RWPE2 (cell line): Measurements from ENCODE around the gene CAV1.

Source experiments
- ATAC-seq: fragments of 200-7000 bp; cut with Tn5 transposase; 3 replicates; pipeline ENCODE4 v1.9.1; 2021; ENCODE audit warnings: low read depth
- DNase-seq: peaks from one replicate; pipeline ENCODE4 v3.0.0-alpha.2; 2020; ENCODE audit warnings: low spot score
- H3K27ac ChIP-seq: fragments of 450-650 bp; 2 replicates; pipeline ENCODE4 v1.5.1; 2017; ENCODE audit warnings: mild to moderate bottlenecking; ENCODE audit not compliant: poor library complexity, severe bottlenecking
- H3K27me3 ChIP-seq: fragments of 250-450 bp; sonication (Bioruptor Pico); 2 replicates; pipeline ENCODE4 v1.5.1; 2021; ENCODE audit warnings: mild to moderate bottlenecking, moderate library complexity; ENCODE audit not compliant: insufficient read depth, poor library complexity, severe bottlenecking
- H3K36me3 ChIP-seq: fragments of 250-450 bp; sonication (Bioruptor Pico); 2 replicates; pipeline ENCODE4 v1.5.1; 2020; ENCODE audit warnings: low read depth, mild to moderate bottlenecking, moderate library complexity
- H3K4me1 ChIP-seq: fragments of 250-450 bp; sonication (Bioruptor Pico); 2 replicates; pipeline ENCODE4 v1.5.1; 2021; ENCODE audit warnings: mild to moderate bottlenecking, moderate library complexity; ENCODE audit not compliant: insufficient read depth, poor library complexity, severe bottlenecking
- H3K4me3 ChIP-seq: fragments of 250-450 bp; sonication (Bioruptor Pico); 2 replicates; pipeline ENCODE4 v1.5.1; 2021; ENCODE audit warnings: mild to moderate bottlenecking, moderate library complexity; ENCODE audit not compliant: severe bottlenecking
- H3K9me3 ChIP-seq: fragments of 250-450 bp; sonication (Bioruptor Pico); 2 replicates; pipeline ENCODE4 v1.5.1; 2021; ENCODE audit warnings: mild to moderate bottlenecking, moderate library complexity; ENCODE audit not compliant: severe bottlenecking
- CTCF ChIP-seq: fragments of 450-650 bp; IDR thresholded peaks from one replicate; pipeline ENCODE4 v1.5.1; 2017; ENCODE audit warnings: mild to moderate bottlenecking, moderate library complexity; ENCODE audit not compliant: poor library complexity, severe bottlenecking

The CAV1 gene

GRCh38 chr7:116554436-116554835 is 29.6 kb downstream of the CAV1 start:
- no peak for ATAC-seq
- H3K4me1 ChIP-seq = peaks cover 24% of the 10 kb centered on the region

DNA sequence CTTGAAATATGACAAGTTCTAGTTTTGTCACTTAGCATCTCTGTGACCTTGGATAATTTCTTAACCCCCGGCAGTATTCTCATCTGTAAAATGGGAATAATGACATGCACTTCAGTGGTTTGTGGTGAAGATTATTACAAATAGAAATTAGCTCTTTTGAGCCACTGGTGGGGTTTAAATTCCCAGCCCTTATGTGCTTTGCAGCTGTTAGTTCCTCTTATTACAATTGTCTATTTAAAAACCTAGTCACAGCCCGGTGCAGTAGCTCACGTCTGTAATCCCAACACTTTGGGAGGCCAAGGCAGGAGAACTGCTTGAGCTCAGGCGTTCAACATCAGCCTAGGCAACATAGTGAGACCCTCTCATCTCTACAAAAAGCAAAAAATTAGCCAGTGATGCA is 30.1 kb downstream of the CAV1 start:
- Histone ChIP-seq H3K27me3 (no peaks in the 10 kb centered on the region), H3K9me3 (no peaks in the 10 kb centered on the region), H3K4me1 (peaks cover 20% of the 10 kb centered on the region), H3K4me3 (no peak overlapping the region), H3K27ac (peak overlapping the region; percentile 34), H3K36me3 (peaks cover 96% of the 10 kb centered on the region)
- no peak for DNase-seq
- TF ChIP-seq CTCF = no peak
- ATAC-seq = no peak

More at GRCh38 chr7:116554436-116554835, 29.6 kb downstream of the CAV1 start:
- Histone ChIP-seq H3K27me3 (no peaks in the 10 kb centered on the region), H3K4me3 (no peak overlapping the region), H3K27ac (peak overlapping the region; percentile 34), H3K9me3 (no peaks in the 10 kb centered on the region), H3K36me3 (peaks cover 96% of the 10 kb centered on the region)
- no peak for TF ChIP-seq CTCF
- DNase-seq = no peak

DNA sequence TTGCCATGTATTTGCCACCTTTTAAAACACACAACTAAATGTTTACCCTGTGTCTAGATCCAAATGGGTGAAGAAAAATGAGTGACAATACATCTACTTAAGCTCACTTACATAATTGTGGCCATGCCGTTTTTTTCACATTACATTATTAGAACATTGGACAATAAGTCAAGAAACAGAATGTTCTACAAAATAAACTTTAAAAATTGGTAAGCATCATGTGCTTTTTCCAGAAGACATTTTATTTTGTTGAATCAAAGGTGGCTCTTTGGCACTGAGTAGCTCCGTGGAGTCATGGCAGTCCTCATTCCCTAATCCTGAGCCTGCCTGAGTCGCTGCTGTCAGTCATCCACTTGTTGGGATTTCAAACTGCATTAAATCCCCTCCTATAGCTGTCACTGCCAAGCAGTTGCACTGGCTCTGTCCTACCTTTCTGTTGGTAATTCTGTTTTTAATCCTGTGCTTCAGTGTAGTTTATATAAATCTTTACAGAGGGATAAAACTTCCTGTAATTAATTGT is 32.3 kb downstream of the CAV1 start:
- H3K4me3 ChIP-seq = no peak overlapping the region
- ATAC-seq (no peak), DNase-seq (no peak)
- TF ChIP-seq CTCF = no peak
- H3K36me3 ChIP-seq = peaks cover 85% of the 10 kb centered on the region
- no peaks in the 10 kb centered on the region for H3K27me3 ChIP-seq
- H3K9me3 ChIP-seq = no peaks in the 10 kb centered on the region
- H3K27ac ChIP-seq = peak overlapping the region; percentile 34
- H3K4me1 ChIP-seq = peaks cover 22% of the 10 kb centered on the region

DNA sequence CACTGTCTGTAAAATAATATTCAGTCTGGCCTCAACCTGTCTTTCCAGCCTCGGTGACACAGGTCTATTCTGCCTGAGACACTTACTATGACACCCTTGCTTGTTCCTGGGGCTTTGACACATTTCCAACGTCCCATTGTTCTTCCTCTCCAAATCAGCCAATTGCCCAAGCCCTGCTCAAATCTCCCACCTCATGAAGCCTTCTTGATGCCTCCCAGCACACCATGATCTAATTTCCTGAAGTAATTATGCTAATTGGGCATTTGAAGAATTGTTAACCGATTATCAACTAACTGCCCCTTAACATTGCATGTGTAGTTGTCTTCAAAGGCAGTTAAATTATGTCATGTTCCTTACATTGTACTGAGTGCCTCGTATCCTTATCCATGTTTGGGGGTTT is 33.1 kb downstream of the CAV1 start:
- Histone ChIP-seq H3K4me1 (peaks cover 16% of the 10 kb centered on the region), H3K4me3 (no peak overlapping the region), H3K36me3 (peaks cover 78% of the 10 kb centered on the region), H3K27me3 (no peaks in the 10 kb centered on the region), H3K9me3 (no peaks in the 10 kb centered on the region), H3K27ac (peak overlapping the region; percentile 34)
- no peak for TF ChIP-seq CTCF
- DNase-seq (no peak), ATAC-seq (no peak)
